Nephron (organoid): ENCODE results near the gene PRKD1.
"Not testable (repeated sequence)": the region's sequence is repeated elsewhere in the genome, so short reads cannot be mapped to it uniquely, and the experiment has no call there.

Source experiments
- H3K27ac Mint-ChIP-seq, 3 experiments: 2 replicates each; pipeline ENCODE4 v1.8.0; 2020; ENCODE audit warnings: mixed read lengths in 3 of 3, mild to moderate bottlenecking in 2 of 3, moderate library complexity in 1 of 3
- H3K27me3 Mint-ChIP-seq: 2 replicates; pipeline ENCODE4 v1.8.0; 2021; ENCODE audit warnings: low read depth, mild to moderate bottlenecking, moderate library complexity, mixed read lengths
- H3K36me3 Mint-ChIP-seq: 2 replicates; pipeline ENCODE4 v1.8.0; 2020; ENCODE audit warnings: low read depth, mixed read lengths
- H3K4me1 Mint-ChIP-seq: 2 replicates; pipeline ENCODE4 v1.8.0; 2020; ENCODE audit warnings: mixed read lengths
- H3K4me3 Mint-ChIP-seq, 3 experiments: 2 replicates each; pipeline ENCODE4 v1.8.0; 2020; ENCODE audit warnings: mild to moderate bottlenecking in 3 of 3, mixed read lengths in 3 of 3, moderate library complexity in 2 of 3
- H3K9me3 Mint-ChIP-seq: 2 replicates; pipeline ENCODE4 v1.8.0; 2020; ENCODE audit warnings: mixed read lengths
- TF ChIP-seq, protein P1 (sequence below), 3 experiments: fragments of 200-600 bp; sonication (generic); IDR thresholded peaks; one replicate each; pipeline ENCODE4 v1.5.0; 2021; ENCODE audit warnings: antibody characterized with exemption in 3 of 3; ENCODE audit not compliant: unreplicated experiment in 3 of 3

The PRKD1 gene

DNA sequence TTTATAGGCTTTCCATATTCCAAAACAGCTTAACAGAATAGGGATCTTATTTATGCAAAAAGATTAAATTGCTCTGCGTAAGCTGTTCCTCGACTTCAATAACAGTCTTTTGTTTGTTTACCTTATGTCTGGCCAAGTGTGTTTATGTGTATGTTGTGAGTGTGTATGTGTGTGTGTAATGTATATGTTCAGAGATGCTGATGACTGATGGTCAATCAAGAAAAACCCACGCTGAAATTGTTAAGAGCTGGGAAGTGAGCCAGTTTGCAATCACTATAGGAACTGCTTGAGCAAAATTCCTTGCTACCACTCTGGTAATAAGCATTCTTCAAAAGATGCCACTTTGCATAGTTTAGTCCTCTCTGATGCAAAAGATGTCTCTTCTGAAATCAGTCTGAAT, 59.6 kb downstream of the PRKD1 start:
- H3K27me3 Mint-ChIP-seq, result no peaks in the 10 kb centered on the region
- H3K9me3 Mint-ChIP-seq, result no peaks in the 10 kb centered on the region
- H3K36me3 Mint-ChIP-seq, result no peaks in the 10 kb centered on the region
- H3K27ac Mint-ChIP-seq, result no peak overlapping the region
- no peak overlapping the region for H3K4me3 Mint-ChIP-seq
- H3K4me1 Mint-ChIP-seq, result no peaks in the 10 kb centered on the region
- TF ChIP-seq, protein P1, sequence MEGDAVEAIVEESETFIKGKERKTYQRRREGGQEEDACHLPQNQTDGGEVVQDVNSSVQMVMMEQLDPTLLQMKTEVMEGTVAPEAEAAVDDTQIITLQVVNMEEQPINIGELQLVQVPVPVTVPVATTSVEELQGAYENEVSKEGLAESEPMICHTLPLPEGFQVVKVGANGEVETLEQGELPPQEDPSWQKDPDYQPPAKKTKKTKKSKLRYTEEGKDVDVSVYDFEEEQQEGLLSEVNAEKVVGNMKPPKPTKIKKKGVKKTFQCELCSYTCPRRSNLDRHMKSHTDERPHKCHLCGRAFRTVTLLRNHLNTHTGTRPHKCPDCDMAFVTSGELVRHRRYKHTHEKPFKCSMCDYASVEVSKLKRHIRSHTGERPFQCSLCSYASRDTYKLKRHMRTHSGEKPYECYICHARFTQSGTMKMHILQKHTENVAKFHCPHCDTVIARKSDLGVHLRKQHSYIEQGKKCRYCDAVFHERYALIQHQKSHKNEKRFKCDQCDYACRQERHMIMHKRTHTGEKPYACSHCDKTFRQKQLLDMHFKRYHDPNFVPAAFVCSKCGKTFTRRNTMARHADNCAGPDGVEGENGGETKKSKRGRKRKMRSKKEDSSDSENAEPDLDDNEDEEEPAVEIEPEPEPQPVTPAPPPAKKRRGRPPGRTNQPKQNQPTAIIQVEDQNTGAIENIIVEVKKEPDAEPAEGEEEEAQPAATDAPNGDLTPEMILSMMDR (IDR thresholded peaks at IDR 0.05; ENCODE audit: unreplicated experiment in 3 of 3), result no peak

DNA sequence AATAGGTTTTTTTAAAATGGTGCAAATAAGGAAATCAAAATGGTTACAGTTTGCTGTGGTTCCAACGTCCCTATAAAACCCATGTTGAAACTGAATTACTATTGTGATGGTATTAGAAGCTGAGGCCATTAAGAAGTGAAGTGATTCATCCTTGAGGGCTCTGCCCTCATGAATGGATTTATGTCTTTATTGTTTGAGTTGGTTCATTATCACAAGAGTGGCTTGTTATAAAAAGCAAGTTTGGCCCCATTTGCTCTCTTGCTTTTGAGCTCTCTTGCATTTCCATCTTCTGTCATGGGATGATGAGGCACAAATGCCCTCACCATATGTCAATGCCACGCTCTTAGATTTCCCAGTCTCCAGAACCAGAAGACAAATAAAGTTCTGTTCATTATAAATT, 62.3 kb downstream of the PRKD1 start:
- no peak overlapping the region for H3K4me3 Mint-ChIP-seq
- H3K27ac Mint-ChIP-seq, result no peak overlapping the region
- no peaks in the 10 kb centered on the region for H3K27me3 Mint-ChIP-seq
- H3K36me3 Mint-ChIP-seq, result no peaks in the 10 kb centered on the region
- no peaks in the 10 kb centered on the region for H3K9me3 Mint-ChIP-seq
- TF ChIP-seq, protein P1 (IDR thresholded peaks at IDR 0.05; ENCODE audit: unreplicated experiment in 3 of 3), result no peak
- no peaks in the 10 kb centered on the region for H3K4me1 Mint-ChIP-seq

DNA sequence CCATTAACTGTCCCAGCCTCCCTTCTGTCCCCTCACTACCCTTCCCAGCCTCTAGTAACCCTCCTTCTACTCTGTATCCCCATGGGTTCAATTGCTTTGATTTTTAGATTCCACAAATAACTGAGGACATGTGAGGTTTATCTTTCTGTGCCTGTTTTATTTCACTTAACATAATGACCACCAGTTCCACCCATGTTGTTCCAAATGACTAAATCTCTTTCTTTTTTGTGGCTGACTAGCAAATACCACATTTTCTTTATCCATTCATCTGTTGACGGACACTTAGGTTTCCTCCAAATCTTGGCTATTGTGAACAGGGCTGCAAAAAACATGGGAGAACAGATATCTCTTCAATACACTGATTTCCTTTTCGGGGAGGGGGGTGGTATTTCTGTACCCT, 65.7 kb downstream of the PRKD1 start:
- H3K4me1 Mint-ChIP-seq, result no peaks in the 10 kb centered on the region
- H3K27me3 Mint-ChIP-seq, result no peaks in the 10 kb centered on the region
- H3K27ac Mint-ChIP-seq, result no peak overlapping the region
- no peaks in the 10 kb centered on the region for H3K36me3 Mint-ChIP-seq
- TF ChIP-seq, protein P1 (IDR thresholded peaks at IDR 0.05; ENCODE audit: unreplicated experiment in 3 of 3), result no peak
- no peak overlapping the region for H3K4me3 Mint-ChIP-seq
- H3K9me3 Mint-ChIP-seq, result peaks cover 2% of the 10 kb centered on the region

DNA sequence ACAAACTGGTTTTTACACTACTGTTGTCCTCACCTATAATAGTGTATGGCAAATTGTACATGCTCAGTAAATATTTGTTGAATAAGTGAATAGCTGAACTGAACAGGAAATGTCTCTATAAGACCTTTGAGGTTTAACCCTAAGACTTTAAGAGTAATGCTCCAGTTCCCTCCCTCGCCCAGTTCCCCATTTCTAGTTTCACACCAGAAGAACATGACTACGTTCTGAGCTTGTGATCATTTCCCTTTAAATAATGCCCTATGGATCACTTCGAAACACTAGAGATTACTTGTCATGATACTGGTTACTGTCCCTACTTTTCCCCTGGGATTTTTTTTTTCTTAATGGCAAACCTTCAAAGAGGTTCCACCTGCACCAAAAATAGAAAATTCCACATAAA, 69.3 kb downstream of the PRKD1 start:
- Mint-ChIP-seq H3K36me3 (peaks cover 17% of the 10 kb centered on the region), H3K9me3 (peaks cover 27% of the 10 kb centered on the region), H3K27ac (no peak overlapping the region), H3K27me3 (no peaks in the 10 kb centered on the region), H3K4me3 (no peak overlapping the region), H3K4me1 (no peaks in the 10 kb centered on the region)
- TF ChIP-seq, protein P1 (IDR thresholded peaks at IDR 0.05; ENCODE audit: unreplicated experiment in 3 of 3), result no peak

DNA sequence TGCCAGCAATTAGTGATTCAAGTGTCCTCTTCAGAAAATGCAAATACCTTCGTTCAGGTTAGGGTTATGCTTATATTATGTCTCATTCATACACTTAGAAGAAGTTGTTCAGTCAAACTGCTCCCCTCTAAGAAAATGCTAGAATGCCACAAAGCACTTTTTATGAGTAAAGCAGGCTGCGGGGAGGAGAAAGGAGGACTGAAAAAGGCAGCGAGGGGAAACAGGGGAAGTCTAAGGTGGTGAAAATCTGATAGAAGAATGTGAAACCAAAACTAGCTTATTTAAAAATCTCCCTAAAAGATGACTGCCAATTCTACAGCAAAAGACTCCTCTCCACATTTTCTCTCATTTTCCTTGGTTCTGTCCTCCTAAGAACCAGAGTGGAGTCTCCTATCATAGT, 70.1 kb downstream of the PRKD1 start:
- TF ChIP-seq, protein P1 (IDR thresholded peaks at IDR 0.05; ENCODE audit: unreplicated experiment in 3 of 3), result no peak
- Mint-ChIP-seq H3K27ac (no peak overlapping the region), H3K4me1 (no peaks in the 10 kb centered on the region), H3K9me3 (peaks cover 33% of the 10 kb centered on the region), H3K27me3 (no peaks in the 10 kb centered on the region), H3K36me3 (peaks cover 17% of the 10 kb centered on the region), H3K4me3 (no peak overlapping the region)

DNA sequence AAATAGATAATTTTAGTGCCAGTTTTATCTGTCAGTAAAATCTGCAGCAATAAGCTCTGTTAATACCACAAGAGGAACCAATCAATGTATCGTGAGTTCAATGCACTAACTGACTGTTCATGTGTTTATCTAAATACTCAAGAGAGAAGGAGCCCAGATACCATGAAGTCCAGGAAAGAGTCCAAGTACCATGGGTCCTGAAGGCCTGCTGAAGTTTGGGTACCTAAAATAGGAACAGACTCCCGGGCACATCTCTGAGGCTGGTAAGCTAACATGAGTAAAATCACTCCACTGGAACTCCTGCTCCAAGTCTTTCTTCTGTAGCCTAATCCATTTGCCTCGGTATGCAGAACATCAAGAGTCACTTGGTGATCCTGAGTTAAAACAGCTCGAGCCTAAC, 71.1 kb downstream of the PRKD1 start:
- Mint-ChIP-seq H3K4me3 (no peak overlapping the region), H3K27me3 (no peaks in the 10 kb centered on the region), H3K9me3 (peaks cover 42% of the 10 kb centered on the region), H3K27ac (no peak overlapping the region), H3K4me1 (no peaks in the 10 kb centered on the region), H3K36me3 (peaks cover 24% of the 10 kb centered on the region)
- TF ChIP-seq, protein P1 (IDR thresholded peaks at IDR 0.05; ENCODE audit: unreplicated experiment in 3 of 3), result no peak

DNA sequence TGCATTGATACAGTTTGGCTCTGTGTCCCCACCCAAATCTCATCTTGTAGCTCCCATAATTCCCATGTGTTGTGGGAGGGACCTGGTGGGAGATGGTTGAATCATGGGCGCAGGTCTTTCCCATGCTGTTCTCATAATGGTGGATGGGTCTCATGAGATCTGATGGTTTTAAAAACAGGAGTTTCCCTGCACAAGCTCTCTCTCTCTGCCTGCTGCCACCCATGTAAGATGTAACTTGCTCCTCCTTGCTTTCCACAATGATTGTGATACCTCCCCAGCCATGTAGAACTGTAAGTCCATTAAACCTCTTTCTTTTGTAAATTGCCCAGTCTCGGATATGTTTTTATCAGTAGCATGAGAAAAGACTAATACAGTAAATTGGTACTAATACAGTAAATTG, 74.0 kb downstream of the PRKD1 start:
- not testable (repeated sequence) for H3K4me1 Mint-ChIP-seq, H3K27me3 Mint-ChIP-seq, H3K4me3 Mint-ChIP-seq, H3K27ac Mint-ChIP-seq
- Mint-ChIP-seq H3K9me3 (peaks cover 48% of the 10 kb centered on the region), H3K36me3 (peaks cover 25% of the 10 kb centered on the region)
